ENCODE results near the gene ONECUT3.
A peak's percentile ranks its signal among the peaks of the same experiment; 100 is the strongest.

The ONECUT3 gene

GRCh38 chr19:1739960-1740629, 13.2 kb upstream of the ONECUT3 start:
- DNase-seq (ENCODE audit: low spot score) = no peak

- DNase-seq (ENCODE audit: low spot score) = no peak
Observed at GRCh38 chr19:1742989-1743696, 10.2 kb upstream of the ONECUT3 start.

DNA sequence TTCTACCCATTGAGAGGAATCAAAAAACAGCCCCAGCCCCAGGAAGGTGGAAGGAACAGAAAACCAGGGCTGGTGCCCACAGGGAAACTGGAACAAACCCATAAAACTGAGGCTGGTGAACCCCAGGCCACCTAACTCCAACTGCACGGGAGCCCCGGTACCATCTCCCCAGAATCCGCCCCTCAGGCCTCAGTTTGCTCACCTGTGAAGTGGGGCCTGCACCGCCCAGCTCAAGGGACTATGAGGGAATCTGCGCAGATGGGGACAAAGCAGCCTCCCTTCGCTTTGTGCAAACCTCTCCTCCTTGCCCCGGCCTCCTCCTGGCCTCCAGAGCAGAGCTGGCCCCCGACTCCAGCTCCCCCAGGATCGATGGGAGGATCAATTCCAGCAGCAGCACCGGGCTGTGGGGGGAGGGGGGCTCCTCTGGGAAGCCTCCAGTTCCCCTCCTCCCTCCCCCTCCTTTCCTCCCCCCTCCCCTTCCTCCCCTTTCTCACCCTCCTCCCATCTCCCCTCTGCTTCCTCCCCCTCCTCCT, 9.1 kb upstream of the ONECUT3 start:
- no peak for DNase-seq (ENCODE audit: low spot score)

DNA sequence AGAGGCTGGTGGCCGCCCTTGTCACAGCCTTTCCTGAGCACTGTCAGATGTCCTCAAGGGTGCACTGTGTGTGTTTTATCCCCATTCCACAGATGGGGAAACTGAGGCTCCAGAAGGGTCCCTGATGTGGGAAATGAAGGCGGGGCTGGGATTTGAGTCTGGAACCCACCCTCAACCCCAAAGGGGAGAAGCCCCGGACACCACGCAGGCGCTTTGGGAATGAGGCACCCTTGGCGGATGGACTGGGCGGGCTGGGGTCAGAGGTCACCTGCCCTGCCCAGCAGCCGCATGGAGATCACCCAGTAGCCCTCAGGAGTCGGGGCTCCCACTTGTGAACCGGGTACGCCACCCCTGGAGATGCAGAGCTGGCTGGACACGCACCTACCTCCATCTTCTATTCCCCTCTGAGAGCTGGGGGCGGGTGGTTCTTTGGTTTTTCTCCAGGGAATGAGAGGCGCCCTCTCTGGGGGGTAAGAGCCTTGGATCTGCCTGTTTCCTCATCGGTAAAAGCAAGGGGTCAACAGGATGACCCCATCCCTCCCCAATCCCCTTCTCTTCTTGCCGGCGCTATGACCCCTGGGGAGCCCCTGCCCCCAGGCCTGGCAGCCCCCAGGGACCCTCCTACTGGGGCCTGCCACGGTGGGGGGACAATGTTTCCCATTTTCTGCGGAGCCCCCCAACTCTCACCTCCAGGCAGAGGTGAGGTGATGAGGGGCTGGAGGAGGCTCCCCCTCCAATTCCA, 8.3 kb upstream of the ONECUT3 start:
- no peak for DNase-seq (ENCODE audit: low spot score)

DNA sequence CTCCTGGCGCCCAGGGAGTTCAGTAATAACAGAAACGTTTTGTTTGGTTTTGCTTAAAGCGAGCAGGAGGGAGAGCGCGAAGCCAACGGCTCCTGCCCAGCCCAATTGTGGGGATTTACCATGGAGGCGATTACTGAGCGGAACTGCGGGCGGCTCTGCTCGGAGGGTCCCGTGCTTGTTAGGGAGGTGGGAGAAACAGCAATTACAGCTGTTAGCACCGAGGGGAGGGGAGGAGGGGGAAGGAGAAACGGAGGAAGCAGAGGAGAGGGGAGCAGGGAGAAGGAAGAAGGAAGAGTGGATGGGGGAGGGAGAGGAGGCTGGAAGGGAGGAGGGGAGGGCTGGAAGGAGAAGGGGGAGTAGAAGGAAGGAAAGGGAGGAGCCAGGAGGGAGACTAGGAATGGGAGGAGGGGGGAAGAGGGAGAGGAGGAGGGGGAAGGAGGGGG, 7.7 kb upstream of the ONECUT3 start:
- DNase-seq (ENCODE audit: low spot score) = peak; percentile 44

DNA sequence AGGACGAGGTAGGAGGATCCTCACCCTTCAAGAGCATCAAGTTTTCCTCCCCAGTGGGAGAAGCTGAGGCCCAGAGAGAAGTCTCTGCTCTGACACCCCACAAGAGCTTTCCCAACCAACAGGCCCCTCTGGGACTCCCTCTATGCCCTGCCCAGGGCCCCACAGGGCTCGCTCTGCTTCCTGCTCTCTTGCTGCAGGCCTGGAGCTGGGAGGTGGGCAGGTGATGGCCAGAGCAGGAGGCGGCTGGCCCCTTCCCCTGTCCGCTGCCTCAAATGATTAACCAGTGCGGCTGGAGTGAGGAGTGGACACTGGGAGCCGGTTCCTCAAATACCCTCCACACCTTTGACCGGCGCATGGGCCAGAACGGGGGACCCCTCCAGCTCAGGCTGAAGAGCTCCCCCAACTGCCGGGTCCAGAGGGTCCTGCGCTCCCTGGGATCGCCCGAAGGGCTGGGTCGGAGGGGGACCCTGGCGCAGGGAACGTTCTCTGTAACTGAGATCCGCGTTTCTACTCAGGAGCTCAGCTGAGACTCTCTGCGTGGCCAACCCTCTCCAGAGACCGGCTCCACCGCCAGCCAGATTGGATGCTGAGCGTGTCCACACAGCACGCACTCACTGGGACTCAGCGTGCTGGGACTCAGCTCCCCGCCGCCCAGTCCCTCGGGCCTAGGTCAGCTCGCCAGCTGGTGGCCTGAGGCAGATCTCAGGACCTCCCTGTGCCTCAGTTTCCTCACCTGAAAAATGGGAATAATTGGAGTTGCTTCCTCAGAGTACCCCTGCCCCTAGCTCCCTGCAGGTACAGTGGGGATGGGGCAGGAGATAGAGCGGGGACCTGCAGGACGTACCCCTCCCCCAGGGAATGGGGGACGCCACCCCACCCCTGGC, 6.7 kb upstream of the ONECUT3 start:
- DNase-seq (ENCODE audit: low spot score) = no peak

DNA sequence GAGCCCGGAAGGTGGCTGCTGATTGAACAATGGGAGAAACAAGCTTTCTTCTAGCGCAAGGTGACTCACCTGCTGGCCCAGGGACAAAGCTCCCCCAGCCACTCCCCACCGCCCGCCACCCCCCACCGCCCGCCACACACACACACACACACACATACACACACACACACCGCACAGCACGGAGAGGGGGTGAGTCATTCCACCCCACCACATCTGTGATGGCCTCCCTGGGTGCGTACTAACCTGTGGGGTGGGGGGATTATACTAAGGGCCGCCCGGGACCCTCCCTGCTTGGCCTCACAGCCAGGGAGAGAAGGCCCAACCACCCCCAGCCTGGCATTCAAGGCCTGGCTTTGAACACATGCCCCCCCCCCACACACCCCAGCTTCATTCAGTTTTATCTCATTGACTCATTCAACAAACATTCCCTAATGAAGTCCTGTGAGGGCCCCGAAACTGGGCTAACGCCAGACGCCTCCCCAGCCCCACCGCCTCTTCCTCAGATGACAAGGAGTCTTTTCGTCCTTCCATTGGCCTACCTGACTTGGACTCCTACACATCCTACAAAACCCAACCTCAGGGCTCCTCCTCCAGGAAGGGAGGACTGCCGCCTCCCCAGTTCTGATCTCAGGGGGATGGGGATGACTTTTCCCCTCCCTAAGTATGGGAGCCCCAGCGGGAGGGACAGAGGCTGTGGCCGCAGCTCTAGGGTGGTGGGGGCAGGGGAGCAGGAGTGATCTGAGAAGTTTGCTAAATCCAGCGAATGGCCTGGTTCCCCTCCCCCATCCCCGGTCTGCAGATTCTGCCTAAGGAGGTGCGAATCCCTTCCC, 5.8 kb upstream of the ONECUT3 start:
- DNase-seq (ENCODE audit: low spot score) = peak; percentile 63

- no peak for DNase-seq (ENCODE audit: low spot score)
Observed at GRCh38 chr19:1748115-1748872, 5.0 kb upstream of the ONECUT3 start.

DNA sequence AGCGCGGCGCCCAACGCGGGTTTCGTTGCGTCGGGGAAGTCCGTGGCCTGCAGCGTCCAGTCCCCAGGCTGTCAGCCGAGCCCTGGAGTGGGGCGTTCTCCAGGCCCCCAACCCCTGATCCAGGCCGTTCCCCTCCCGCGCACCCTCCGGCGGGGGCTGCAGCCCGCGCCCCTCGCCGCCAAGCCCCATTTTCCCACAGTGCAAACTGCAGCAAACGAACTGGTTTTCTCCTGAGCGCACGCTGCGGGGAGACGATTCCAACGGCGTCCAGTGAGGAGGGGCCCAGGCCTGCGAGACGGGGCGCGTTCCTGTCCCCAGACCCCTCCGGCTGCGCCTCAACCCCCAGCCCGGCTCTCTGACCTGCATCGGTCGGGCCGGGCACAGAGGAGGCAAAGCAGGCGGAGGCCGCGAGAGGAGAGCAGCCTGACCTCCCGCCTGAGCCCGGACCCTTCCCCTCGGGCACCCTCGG, 4.4 kb upstream of the ONECUT3 start:
- no peak for DNase-seq (ENCODE audit: low spot score)

GRCh38 chr19:1749373-1750342, 3.6 kb upstream of the ONECUT3 start:
- no peak for DNase-seq (ENCODE audit: low spot score)

DNA sequence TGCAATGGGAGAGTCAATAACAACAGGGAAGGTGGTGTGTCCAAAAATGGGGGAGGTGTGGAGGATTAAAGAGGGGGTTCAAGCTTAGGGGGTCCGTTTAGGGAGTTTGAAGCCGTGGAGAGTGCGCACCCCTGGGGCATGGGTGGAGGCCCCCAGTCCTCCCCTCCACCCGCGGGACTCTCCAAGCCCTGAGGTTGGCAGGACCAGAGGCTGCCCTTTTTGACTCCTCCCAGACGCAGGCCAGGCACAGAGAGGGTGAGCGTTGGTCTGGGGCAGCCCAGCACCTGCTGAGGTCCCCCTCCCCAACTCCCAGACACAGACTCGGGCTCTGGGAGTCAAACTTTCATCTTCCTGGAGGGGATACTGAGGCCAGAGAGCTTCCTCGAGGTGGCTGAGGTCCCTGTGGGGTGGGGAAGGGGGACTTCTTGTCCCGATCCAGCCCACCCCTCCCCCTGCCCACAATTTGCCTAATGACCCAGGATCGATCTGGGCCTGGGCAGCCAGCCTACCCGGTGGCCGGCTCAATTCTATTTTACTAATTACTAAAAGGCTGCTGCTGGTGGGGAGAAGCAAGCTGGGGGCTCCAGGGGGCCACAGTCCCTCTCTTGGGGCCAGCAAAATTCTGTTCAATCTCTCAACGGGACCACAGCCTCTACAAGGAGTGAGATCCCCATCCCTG, 2.8 kb upstream of the ONECUT3 start:
- DNase-seq (ENCODE audit: low spot score) = no peak

DNA sequence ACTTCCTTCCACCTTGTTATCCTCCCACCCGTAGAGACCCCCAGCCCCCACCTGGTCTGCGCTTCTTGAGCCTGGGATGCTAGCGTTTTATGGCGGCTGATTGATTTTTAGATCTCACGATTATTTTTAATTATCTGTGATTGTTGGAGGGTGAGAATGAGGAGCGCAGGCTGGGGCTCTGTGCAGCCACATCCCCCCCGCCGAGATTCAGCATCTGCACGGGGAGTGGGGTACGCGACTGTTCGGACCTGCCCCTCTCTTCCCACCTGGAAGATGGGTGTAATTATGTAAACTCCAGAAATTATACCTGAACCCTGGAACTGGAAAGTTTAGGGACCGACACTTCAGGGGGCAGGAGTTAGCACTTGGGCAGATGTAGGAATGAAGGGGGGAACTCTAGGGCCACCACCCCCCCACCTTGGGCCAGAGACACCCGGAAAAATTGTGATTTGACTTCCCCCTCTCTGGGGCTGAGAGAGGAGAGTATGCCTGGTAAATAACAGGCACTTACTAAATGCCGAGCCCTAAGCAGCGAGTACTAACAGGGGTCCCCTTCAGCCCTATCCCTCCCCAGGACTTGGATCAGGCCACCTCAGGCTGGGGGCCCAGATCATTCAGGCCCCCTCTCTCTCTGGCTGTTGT, 1.8 kb upstream of the ONECUT3 start:
- DNase-seq (ENCODE audit: low spot score) = no peak

DNA sequence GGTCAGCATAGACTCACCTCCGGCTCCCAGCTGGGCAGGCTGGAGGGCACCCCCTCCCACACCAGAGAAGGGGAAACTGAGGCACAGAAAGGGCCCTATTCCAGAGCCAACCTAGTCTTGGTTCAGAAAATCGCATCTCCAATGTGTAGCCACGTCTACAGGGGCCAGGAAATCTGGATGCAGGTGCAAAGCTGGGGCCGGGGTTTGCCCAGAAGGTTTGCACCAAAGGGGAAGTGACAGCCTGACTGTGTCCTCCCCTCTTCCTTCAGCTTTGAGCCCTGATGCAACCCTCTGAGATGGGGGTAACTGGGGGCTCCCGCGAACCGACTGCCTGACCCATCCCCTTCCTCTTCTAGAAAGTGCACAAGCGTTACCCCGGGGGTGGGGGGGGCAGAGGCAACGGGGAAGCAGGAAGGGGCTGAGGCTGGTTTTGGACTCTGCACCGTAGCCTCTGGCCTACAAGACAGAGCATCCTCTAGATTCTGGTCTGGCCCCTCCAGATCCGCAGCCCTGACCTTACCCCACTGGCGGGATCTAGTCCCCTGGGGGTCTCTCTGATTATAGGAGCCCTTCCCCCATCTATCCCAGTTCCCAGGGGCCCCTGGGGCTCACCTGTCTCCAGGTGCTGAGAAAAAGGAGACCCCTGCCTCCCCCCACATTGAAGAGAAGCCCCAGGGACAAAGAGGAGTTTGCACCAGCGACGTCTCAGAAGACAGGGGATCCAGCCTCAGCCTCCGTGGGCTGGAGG, 1.1 kb upstream of the ONECUT3 start:
- no peak for DNase-seq (ENCODE audit: low spot score)

DNA sequence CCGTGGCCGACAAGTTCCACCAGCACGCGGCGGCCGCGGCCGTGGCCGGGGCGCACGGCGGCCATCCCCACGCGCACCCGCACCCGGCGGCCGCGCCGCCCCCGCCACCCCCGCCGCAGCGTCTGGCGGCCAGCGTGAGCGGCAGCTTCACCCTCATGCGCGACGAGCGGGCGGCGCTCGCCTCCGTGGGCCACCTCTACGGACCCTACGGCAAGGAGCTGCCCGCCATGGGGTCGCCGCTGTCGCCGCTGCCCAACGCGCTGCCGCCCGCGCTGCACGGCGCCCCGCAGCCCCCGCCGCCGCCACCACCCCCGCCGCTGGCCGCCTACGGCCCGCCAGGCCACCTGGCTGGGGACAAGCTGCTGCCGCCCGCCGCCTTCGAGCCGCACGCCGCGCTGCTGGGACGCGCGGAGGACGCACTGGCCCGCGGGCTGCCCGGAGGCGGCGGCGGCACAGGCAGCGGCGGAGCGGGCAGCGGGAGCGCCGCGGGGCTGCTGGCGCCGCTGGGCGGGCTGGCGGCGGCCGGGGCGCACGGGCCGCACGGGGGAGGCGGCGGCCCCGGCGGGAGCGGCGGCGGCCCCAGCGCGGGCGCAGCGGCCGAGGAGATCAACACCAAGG, 821 bp downstream of the ONECUT3 start:
- DNase-seq (ENCODE audit: low spot score) = no peak

DNA sequence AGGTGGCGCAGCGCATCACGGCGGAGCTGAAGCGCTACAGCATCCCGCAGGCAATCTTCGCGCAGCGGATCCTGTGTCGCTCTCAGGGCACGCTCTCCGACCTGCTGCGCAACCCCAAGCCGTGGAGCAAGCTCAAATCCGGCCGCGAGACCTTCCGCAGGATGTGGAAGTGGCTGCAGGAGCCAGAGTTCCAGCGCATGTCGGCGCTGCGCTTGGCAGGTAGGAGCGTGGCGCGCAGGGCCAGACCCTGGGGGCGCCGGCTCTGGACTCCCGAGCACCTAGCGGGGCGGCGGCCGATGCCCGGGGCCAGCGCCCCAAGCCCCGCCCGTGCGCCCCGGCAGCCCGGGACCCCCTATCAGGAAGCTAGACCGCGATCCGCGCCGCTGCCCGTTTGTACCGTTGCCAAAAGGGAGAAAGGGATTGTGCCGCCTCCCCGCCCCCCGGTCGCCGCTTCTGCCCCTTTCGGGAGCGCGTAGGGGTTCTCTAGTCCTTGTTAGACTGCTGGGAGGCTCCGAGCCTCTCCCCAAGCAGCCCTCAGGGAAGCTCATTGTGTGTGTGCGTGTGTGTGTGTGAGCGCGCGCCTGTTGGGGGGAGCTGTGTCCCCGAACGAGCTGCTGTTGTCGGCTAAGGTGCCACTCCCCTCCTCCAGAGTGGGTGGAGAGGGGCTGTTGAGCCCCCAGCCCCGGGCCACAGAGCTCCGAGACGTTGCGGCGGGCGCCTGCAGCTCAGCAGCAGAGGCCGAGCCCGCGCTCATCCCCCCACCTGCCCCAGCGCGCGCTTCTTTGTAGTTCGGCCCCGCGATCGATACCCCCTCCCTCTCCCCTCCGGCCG, 1.5 kb downstream of the ONECUT3 start:
- DNase-seq (ENCODE audit: low spot score) = no peak

Data from iPS-NIHi11 (cell line).